ENCODE measurements around the gene RNU6-9. TPM values are rescaled to one million over a fixed set of nuclear protein-coding genes. Genes with fewer than 3 reads are reported as not detected.
"Not testable (repeated sequence)": the region's sequence is repeated elsewhere in the genome, so short reads cannot be mapped to it uniquely, and the experiment has no call there.

Gene RNU6-9
- total RNA-seq: not detected

DNA sequence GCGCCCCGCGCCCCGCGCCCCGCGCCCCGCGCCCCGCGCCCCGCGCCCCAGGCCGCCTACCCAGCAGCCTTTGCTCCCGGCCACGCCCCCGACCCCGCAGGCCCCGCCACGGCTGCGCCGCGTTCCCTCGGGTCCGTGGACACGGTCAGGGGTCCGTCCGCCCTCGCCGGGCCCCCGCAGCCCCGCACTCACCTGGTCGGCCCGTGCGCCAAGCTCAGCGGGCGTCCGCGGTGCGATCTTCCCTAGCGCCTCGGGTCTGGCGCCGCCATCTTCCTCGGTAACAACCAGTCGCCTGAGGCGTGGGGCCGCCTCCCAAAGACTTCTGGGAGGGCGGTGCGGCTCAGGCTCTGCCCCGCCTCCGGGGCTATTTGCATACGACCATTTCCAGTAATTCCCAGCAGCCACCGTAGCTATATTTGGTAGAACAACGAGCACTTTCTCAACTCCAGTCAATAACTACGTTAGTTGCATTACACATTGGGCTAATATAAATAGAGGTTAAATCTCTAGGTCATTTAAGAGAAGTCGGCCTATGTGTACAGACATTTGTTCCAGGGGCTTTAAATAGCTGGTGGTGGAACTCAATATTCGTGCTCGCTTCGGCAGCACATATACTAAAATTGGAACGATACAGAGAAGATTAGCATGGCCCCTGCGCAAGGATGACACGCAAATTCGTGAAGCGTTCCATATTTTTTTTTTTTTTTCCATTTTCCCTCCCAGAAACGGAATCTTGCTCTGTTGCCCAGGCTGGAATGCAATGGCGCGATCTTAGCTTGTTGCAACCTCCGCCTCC is at the start of gene RNU6-9, which contains the start of gene MED16:
Gene RNU6-9 (plus strand): TSS at position 591 of the 796 bp plus-strand sequence.
Gene MED16 (minus strand): TSS at position 294 of the 796 bp plus-strand sequence. CDS start 2,056 bp downstream, outside the sequence.
- peak; percentile 88 for DNase-seq
- Mint-ChIP-seq H3K27me3 (ENCODE audit: low read depth) (no peaks in the 10 kb centered on the region), H3K4me1 (ENCODE audit: low read depth) (peaks cover 22% of the 10 kb centered on the region), H3K36me3 (ENCODE audit: insufficient read depth) (peaks cover 10% of the 10 kb centered on the region), H3K4me3 (peak within 1 kb of the TSS; percentile 90), H3K9me3 (no peaks in the 10 kb centered on the region)
- ATAC-seq: peak; percentile 93 to 94

GRCh38 chr19:843836-844545 is 49.3 kb upstream of the RNU6-9 start:
- DNase-seq (no peak), ATAC-seq (no peak)
- Mint-ChIP-seq H3K36me3 (ENCODE audit: insufficient read depth) (no peaks in the 10 kb centered on the region), H3K9me3 (no peaks in the 10 kb centered on the region), H3K4me1 (ENCODE audit: low read depth) (peaks cover 3% of the 10 kb centered on the region), H3K4me3 (no peak overlapping the region), H3K27me3 (ENCODE audit: low read depth) (peaks cover 44% of the 10 kb centered on the region)

- Mint-ChIP-seq H3K36me3 (ENCODE audit: insufficient read depth) (no peaks in the 10 kb centered on the region), H3K4me3 (no peak overlapping the region), H3K27me3 (ENCODE audit: low read depth) (peaks cover 50% of the 10 kb centered on the region), H3K9me3 (no peaks in the 10 kb centered on the region), H3K4me1 (ENCODE audit: low read depth) (peaks cover 3% of the 10 kb centered on the region)
- DNase-seq: no peak
- ATAC-seq: peak in 1 of 2 donors; percentile 38
These were observed 48.7 kb upstream of the RNU6-9 start for GRCh38 chr19:844546-844971.

GRCh38 chr19:845707-846521 is 47.4 kb upstream of the RNU6-9 start:
- H3K27me3 Mint-ChIP-seq (ENCODE audit: low read depth): peaks cover 59% of the 10 kb centered on the region
- ATAC-seq (no peak), DNase-seq (no peak)
- H3K4me1 Mint-ChIP-seq (ENCODE audit: low read depth): peaks cover 3% of the 10 kb centered on the region
- no peak overlapping the region for H3K4me3 Mint-ChIP-seq
- no peaks in the 10 kb centered on the region for H3K36me3 Mint-ChIP-seq (ENCODE audit: insufficient read depth)
- H3K9me3 Mint-ChIP-seq: no peaks in the 10 kb centered on the region

GRCh38 chr19:848386-848921 is 44.8 kb upstream of the RNU6-9 start:
- Mint-ChIP-seq H3K4me1 (ENCODE audit: low read depth) (peaks cover 3% of the 10 kb centered on the region), H3K27me3 (ENCODE audit: low read depth) (peaks cover 53% of the 10 kb centered on the region), H3K36me3 (ENCODE audit: insufficient read depth) (no peaks in the 10 kb centered on the region), H3K9me3 (no peaks in the 10 kb centered on the region), H3K4me3 (no peak overlapping the region)
- DNase-seq (no peak), ATAC-seq (no peak)

- not testable (repeated sequence) for H3K9me3 Mint-ChIP-seq; ATAC-seq; H3K36me3 Mint-ChIP-seq (ENCODE audit: insufficient read depth); H3K4me3 Mint-ChIP-seq; H3K4me1 Mint-ChIP-seq (ENCODE audit: low read depth); DNase-seq
- peaks cover 53% of the 10 kb centered on the region for H3K27me3 Mint-ChIP-seq (ENCODE audit: low read depth)
These were observed 44.1 kb upstream of the RNU6-9 start for GRCh38 chr19:849195-849594.

DNA sequence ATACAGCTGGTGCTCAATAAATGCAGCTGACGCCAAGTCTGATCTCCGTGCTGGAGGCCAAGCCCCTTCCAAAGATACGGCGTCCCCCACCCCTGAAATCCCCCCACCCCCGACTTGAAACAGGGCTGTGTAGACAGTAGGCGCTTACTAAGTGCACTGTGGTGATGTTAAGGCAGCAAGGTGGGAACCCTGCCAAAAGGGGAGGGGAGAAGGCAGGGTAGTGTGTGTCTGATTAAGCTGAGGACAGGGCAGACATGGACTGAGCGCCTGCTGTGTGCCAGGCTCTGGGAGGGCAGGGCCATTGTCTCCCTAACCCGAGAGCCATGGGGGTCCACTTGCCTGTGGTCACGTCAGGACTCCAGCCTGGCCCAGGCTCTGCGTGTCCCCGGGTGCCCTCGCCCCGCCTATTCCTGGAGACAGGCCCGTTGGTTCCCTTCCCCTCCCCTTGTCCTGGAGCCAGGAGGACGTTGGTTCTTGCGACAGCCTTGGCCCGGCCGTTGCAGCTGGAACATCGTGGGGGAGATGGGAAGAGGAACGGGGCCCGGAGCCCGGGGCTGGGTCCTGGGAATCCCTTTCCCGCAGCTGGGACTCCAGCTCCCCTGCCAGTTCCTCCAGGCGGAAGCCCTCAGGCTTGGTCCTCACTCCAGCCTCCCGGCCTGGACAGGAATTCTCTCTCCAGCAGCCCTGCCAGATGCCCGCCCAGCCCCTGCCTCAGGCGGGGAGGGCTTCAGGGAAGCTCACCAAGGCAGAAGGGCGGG is 42.9 kb upstream of the RNU6-9 start:
- ATAC-seq (no peak), DNase-seq (no peak)
- Mint-ChIP-seq H3K9me3 (no peaks in the 10 kb centered on the region), H3K4me3 (no peak overlapping the region), H3K36me3 (ENCODE audit: insufficient read depth) (no peaks in the 10 kb centered on the region), H3K27me3 (ENCODE audit: low read depth) (peaks cover 46% of the 10 kb centered on the region), H3K4me1 (ENCODE audit: low read depth) (no peaks in the 10 kb centered on the region)

DNA sequence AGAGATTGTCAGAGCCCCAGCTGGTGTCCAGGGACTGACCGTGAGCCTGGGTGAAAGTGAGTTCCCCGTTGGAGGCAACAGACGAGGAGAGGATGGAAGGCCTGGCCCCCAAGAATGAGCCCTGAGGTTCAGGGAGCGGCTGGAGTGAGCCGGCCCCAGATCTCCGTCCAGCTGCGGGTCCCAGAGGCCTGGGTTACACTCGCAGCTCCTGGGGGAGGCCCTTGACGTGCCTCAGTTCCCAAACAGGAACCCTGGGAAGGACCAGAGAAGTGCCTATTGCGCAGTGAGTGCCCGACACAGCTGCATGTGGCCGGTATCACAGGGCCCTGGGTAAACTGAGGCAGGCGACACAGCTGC is 42.3 kb upstream of the RNU6-9 start:
- Mint-ChIP-seq H3K4me3 (no peak overlapping the region), H3K9me3 (no peaks in the 10 kb centered on the region), H3K36me3 (ENCODE audit: insufficient read depth) (no peaks in the 10 kb centered on the region), H3K4me1 (ENCODE audit: low read depth) (no peaks in the 10 kb centered on the region), H3K27me3 (ENCODE audit: low read depth) (peaks cover 42% of the 10 kb centered on the region)
- DNase-seq: no peak
- ATAC-seq: no peak

DNA sequence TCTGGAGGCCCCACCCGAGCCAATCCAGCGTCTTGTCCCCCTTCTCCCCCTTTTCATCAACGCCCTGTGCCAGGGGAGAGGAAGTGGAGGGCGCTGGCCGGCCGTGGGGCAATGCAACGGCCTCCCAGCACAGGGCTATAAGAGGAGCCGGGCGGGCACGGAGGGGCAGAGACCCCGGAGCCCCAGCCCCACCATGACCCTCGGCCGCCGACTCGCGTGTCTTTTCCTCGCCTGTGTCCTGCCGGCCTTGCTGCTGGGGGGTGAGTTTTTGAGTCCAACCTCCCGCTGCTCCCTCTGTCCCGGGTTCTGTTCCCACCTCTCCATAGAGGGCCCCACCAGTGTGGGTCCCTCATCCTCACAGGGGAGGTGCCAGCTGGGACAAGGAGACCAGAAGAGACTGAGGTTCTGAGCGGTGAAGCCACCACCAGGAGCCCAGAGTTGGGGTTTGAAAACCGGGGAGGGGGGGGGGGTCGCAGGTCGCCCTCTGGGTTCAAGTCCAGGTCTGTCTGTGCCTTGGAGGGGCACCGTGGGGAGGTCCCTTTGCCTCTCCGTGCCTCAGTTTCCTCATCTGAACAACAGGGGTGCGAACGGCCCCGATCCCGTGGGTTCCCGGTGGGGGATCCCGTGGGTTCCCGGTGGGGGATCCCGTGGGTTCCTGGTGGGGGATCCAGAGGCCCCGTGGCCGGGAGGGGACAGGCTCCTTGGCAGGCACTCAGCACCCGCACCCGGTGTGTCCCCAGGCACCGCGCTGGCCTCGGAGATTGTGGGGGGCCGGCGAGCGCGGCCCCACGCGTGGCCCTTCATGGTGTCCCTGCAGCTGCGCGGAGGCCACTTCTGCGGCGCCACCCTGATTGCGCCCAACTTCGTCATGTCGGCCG is 40.9 kb upstream of the RNU6-9 start, which contains the start of gene ELANE:
Gene ELANE (plus strand): TSS at position 168 of the 878 bp plus-strand sequence. CDS start 26 bp downstream, at position 194.
- DNase-seq (no peak), ATAC-seq (no peak)
- H3K4me1 Mint-ChIP-seq (ENCODE audit: low read depth): no peaks in the 10 kb centered on the region
- peaks cover 35% of the 10 kb centered on the region for H3K27me3 Mint-ChIP-seq (ENCODE audit: low read depth)
- H3K9me3 Mint-ChIP-seq: no peaks in the 10 kb centered on the region
- H3K4me3 Mint-ChIP-seq: no peak within 1 kb of the TSS
- no peaks in the 10 kb centered on the region for H3K36me3 Mint-ChIP-seq (ENCODE audit: insufficient read depth)

DNA sequence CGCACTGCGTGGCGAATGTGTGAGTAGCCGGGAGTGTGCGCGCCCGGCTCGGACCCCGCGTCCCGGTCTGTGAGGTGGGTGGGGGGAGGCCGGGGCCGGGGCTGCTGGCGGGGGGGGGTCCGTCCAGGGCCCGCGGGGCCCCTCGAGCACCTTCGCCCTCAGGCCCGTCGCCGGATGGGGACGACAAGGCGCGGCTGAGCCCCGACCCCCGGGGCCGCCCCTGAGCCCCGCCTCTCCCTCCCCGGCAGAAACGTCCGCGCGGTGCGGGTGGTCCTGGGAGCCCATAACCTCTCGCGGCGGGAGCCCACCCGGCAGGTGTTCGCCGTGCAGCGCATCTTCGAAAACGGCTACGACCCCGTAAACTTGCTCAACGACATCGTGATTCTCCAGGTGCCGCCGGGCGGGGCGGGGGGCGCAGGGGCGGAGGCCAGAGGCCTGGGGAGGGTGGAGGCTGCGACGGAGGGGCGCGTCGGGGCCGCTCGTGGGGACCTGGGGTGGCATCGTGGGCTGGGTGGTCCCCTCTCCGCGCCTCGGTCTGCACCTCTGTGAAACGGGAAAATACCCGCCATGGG is 40.2 kb upstream of the RNU6-9 start:
- H3K9me3 Mint-ChIP-seq: no peaks in the 10 kb centered on the region
- no peak for DNase-seq
- no peaks in the 10 kb centered on the region for H3K4me1 Mint-ChIP-seq (ENCODE audit: low read depth)
- ATAC-seq: no peak
- peaks cover 31% of the 10 kb centered on the region for H3K27me3 Mint-ChIP-seq (ENCODE audit: low read depth)
- H3K36me3 Mint-ChIP-seq (ENCODE audit: insufficient read depth): no peaks in the 10 kb centered on the region
- no peak overlapping the region for H3K4me3 Mint-ChIP-seq

GRCh38 chr19:853614-854220 is 39.6 kb upstream of the RNU6-9 start:
- not testable (repeated sequence) for H3K9me3 Mint-ChIP-seq; H3K4me1 Mint-ChIP-seq (ENCODE audit: low read depth); DNase-seq; H3K4me3 Mint-ChIP-seq; H3K36me3 Mint-ChIP-seq (ENCODE audit: insufficient read depth); ATAC-seq
- H3K27me3 Mint-ChIP-seq (ENCODE audit: low read depth): peaks cover 30% of the 10 kb centered on the region

DNA sequence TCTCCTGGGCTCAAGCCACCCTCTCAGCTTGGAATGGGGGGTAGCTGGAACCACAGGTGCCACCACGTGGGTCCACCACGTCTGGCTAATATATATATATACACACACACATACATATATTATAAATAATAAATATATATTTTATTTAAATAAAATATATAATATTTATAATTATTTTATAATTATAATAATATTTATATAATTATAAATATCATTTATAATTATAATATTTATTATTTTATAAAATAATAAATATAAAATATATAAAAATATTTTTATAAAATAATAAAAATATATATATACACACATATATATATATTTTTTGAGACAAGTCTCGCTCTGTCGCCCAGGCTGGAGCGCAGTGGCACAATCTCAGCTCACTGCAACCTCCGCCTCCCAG is 38.7 kb upstream of the RNU6-9 start:
- Mint-ChIP-seq H3K4me1 (ENCODE audit: low read depth) (no peaks in the 10 kb centered on the region), H3K27me3 (ENCODE audit: low read depth) (peaks cover 21% of the 10 kb centered on the region), H3K4me3 (no peak overlapping the region), H3K36me3 (ENCODE audit: insufficient read depth) (no peaks in the 10 kb centered on the region), H3K9me3 (no peaks in the 10 kb centered on the region)
- no peak for DNase-seq
- ATAC-seq: no peak
